HEK293T (cell line): ENCODE data around the gene EFCAB13.

Source experiments
- CTCF ChIA-PET: fragments of 350-600 bp; formaldehyde crosslinking; extraction: SDS; loops from one replicate; lab custom pipeline; 2021; ENCODE audit warnings: antibody characterized with exemption, inconsistent platforms; lab: Yijun Ruan, JAX
- POLR2A ChIA-PET: fragments of 350-600 bp; formaldehyde crosslinking; extraction: SDS; loops from one replicate; lab custom pipeline; 2020; ENCODE audit warnings: antibody characterized with exemption, inconsistent platforms; lab: Yijun Ruan, JAX
- DNase-seq: peaks from one replicate; pipeline ENCODE4 v3.0.0; 2012; ENCODE audit warnings: mixed read lengths; ENCODE audit errors: extremely low spot score
- ARNT ChIP-seq: fragments of 450-650 bp; IDR thresholded peaks from 2 replicates; pipeline ENCODE4 v1.6.1; 2017; ENCODE audit warnings: mild to moderate bottlenecking
- BHLHE40 ChIP-seq: fragments of 450-650 bp; IDR thresholded peaks from 2 replicates; pipeline ENCODE4 v1.6.1; 2016; ENCODE audit warnings: mild to moderate bottlenecking, moderate library complexity, borderline replicate concordance
- CTBP1 ChIP-seq: fragments of 450-650 bp; IDR thresholded peaks from 2 replicates; pipeline ENCODE4 v1.6.1; 2016; ENCODE audit warnings: borderline replicate concordance
- ELF4 ChIP-seq: fragments of 450-650 bp; IDR thresholded peaks from 2 replicates; pipeline ENCODE4 v1.6.1; 2017; ENCODE audit warnings: antibody characterized with exemption
- FOXA1 ChIP-seq: fragments of 450-650 bp; IDR thresholded peaks from 2 replicates; pipeline ENCODE4 v1.6.1; 2016; ENCODE audit warnings: mild to moderate bottlenecking
- FOXK2 ChIP-seq: fragments of 450-650 bp; IDR thresholded peaks from 2 replicates; pipeline ENCODE4 v1.6.1; 2016; ENCODE audit warnings: mild to moderate bottlenecking
- FOXM1 ChIP-seq: fragments of 450-650 bp; IDR thresholded peaks from 2 replicates; pipeline ENCODE4 v1.6.1; 2017; ENCODE audit warnings: mild to moderate bottlenecking, borderline replicate concordance
- HDGF ChIP-seq: fragments of 450-650 bp; IDR thresholded peaks from 2 replicates; pipeline ENCODE4 v1.6.1; 2017; ENCODE audit warnings: antibody characterized with exemption, borderline replicate concordance
- L3MBTL2 ChIP-seq: fragments of 450-650 bp; conservative IDR thresholded peaks from 2 replicates; pipeline ENCODE4 v1.6.1; 2016; ENCODE audit warnings: mild to moderate bottlenecking
- LEF1 ChIP-seq: fragments of 450-650 bp; IDR thresholded peaks from 2 replicates; pipeline ENCODE4 v1.6.1; 2017; ENCODE audit warnings: mild to moderate bottlenecking, borderline replicate concordance
- NFRKB ChIP-seq: fragments of 450-650 bp; IDR thresholded peaks from 2 replicates; pipeline ENCODE4 v1.6.1; 2016; ENCODE audit warnings: mild to moderate bottlenecking, moderate library complexity
- SP1 ChIP-seq: fragments of 450-650 bp; IDR thresholded peaks from 2 replicates; pipeline ENCODE4 v1.6.1; 2017
- SUZ12 ChIP-seq: fragments of 450-650 bp; IDR thresholded peaks from 2 replicates; pipeline ENCODE4 v1.6.1; 2016; ENCODE audit warnings: mild to moderate bottlenecking
- TARDBP ChIP-seq: fragments of 450-650 bp; IDR thresholded peaks from 2 replicates; pipeline ENCODE4 v1.6.1; 2016
- ZNF384 ChIP-seq: fragments of 450-650 bp; IDR thresholded peaks from 2 replicates; pipeline ENCODE4 v1.6.1; 2016
- TF ChIP-seq, protein P1 (sequence below): fragments of 450-650 bp; IDR thresholded peaks from 2 replicates; pipeline ENCODE4 v1.6.1; 2016

The EFCAB13 gene

DNA sequence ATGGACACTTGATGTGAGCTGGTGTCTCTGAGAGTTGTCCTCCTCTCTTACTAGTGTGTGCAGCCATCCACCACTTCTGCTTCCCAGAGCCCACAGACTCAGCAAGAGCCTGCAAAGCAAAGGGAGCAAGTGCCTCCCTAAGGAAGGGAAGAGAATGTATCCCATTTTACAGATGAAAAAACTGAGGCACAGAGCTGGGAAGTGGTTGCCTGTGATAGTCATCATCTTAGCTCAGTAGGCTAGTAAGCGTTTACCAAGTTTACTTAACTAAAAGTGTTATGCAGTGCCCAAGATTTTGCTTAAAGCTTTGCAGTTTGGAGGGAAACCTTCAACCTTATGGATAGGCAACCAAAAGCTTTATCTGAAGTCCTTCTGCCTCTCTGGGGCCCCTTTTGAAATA, 23.0 kb upstream of the EFCAB13 start:
- DNase-seq = no peak
- TF ChIP-seq L3MBTL2 (no peak), FOXM1 (no peak), TARDBP (no peak), FOXK2 (no peak), BHLHE40 (no peak)
- CTCF ChIA-PET = no interaction called here
- POLR2A ChIA-PET = no interaction called here

DNA sequence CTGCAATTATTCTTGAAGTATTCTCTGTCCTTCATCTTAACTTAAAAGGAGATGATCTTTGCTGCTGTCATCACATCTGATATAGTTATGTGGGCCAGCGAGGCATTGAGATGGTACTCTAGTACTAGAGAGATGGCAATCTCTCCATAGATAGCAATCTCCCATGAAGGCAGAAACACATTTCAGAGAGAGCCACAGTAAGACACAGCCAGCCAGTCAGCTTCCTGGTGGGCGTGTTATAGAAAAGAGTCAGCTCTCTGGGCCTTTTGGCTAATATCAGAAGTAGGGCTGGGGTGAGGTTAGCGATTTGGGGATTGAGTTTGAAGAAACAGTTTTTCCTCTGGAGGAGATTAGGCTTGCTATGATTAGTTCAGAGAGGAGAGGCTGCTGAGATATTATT, 22.6 kb upstream of the EFCAB13 start:
- ChIA-PET POLR2A (no interaction called here), CTCF (no interaction called here)
- TF ChIP-seq SP1 = no peak
- TF ChIP-seq FOXA1 = no peak
- TF ChIP-seq ELF4 = no peak
- TF ChIP-seq FOXK2 = no peak
- no peak for TF ChIP-seq HDGF
- TF ChIP-seq LEF1 = no peak
- TF ChIP-seq SUZ12 = no peak
- no peak for DNase-seq

GRCh38 chr17:47301831-47302230, 21.9 kb upstream of the EFCAB13 start:
- ChIA-PET CTCF (no interaction called here), POLR2A (no interaction called here)
- TF ChIP-seq FOXM1 = no peak
- TF ChIP-seq SUZ12 = no peak
- TF ChIP-seq TARDBP = no peak
- TF ChIP-seq FOXK2 = no peak
- TF ChIP-seq ZNF384 = no peak
- TF ChIP-seq ARNT = no peak
- no peak for TF ChIP-seq SP1
- no peak for TF ChIP-seq LEF1
- TF ChIP-seq L3MBTL2 = no peak
- no peak for TF ChIP-seq ELF4
- TF ChIP-seq, protein P1, sequence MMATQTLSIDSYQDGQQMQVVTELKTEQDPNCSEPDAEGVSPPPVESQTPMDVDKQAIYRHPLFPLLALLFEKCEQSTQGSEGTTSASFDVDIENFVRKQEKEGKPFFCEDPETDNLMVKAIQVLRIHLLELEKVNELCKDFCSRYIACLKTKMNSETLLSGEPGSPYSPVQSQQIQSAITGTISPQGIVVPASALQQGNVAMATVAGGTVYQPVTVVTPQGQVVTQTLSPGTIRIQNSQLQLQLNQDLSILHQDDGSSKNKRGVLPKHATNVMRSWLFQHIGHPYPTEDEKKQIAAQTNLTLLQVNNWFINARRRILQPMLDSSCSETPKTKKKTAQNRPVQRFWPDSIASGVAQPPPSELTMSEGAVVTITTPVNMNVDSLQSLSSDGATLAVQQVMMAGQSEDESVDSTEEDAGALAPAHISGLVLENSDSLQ = no peak
- TF ChIP-seq NFRKB = no peak
- DNase-seq = no peak

GRCh38 chr17:47304186-47304585, 19.6 kb upstream of the EFCAB13 start:
- POLR2A ChIA-PET = no interaction called here
- no peak for DNase-seq
- no peak for TF ChIP-seq ELF4
- TF ChIP-seq LEF1 = no peak
- no peak for TF ChIP-seq TARDBP
- no peak for TF ChIP-seq ZNF384
- no peak for TF ChIP-seq ARNT
- CTCF ChIA-PET = no interaction called here

- DNase-seq = no peak
- CTCF ChIA-PET = interaction anchor here (0.6 kb wide), 2 partner anchors 33 to 945 kb away, joined by 3 to 4 read pairs; no protein-coding TSS in a partner anchor
- POLR2A ChIA-PET = no interaction called here
- TF ChIP-seq L3MBTL2 (no peak), HDGF (no peak), ZNF384 (no peak), NFRKB (no peak), CTBP1 (no peak), FOXA1 (no peak), FOXM1 (no peak), FOXK2 (no peak), TARDBP (no peak), SUZ12 (no peak), SP1 (no peak), ELF4 (no peak), BHLHE40 (no peak)
- TF ChIP-seq, protein P1 = no peak
Observed at GRCh38 chr17:47305302-47305923, 18.3 kb upstream of the EFCAB13 start.

DNA sequence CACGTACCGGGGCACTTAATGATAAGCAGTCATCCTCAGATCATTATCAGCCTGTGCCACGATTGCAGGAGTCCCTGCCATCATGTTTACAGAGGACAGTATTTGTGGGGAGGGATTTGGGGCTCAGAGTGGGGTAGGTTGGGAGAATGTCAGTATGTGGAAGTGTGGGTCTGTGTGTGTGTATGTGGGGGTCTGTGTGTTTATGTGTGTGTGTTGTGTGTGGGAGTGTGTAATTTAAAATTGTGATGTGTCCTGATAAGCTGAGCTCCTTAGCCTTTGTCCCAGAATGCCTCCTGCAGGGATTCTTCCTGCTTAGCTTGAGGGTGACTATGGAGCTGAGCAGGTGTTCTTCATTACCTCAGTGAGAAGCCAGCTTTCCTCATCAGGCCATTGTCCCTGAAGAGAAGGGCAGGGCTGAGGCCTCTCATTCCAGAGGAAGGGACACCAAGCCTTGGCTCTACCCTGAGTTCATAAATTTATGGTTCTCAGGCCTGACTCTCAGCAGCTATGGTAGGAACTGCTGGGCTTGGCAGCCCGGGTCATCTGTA, 13.5 kb upstream of the EFCAB13 start:
- CTCF ChIA-PET = no interaction called here
- DNase-seq = no peak
- TF ChIP-seq BHLHE40 = no peak
- no peak for TF ChIP-seq ARNT
- TF ChIP-seq TARDBP = no peak
- TF ChIP-seq SP1 = no peak
- TF ChIP-seq FOXM1 = no peak
- TF ChIP-seq, protein P1 = no peak
- TF ChIP-seq L3MBTL2 = no peak
- no peak for TF ChIP-seq FOXK2
- TF ChIP-seq SUZ12 = no peak
- TF ChIP-seq CTBP1 = no peak
- no peak for TF ChIP-seq ZNF384
- no peak for TF ChIP-seq ELF4
- no peak for TF ChIP-seq LEF1
- TF ChIP-seq FOXA1 = no peak
- POLR2A ChIA-PET = interaction anchor here (1.1 kb wide), 1 partner anchor 14 kb away, joined by 3 read pairs; the partner anchor contains the start of gene EFCAB13

GRCh38 chr17:47311420-47311819, 12.3 kb upstream of the EFCAB13 start:
- ChIA-PET CTCF (no interaction called here), POLR2A (interaction anchor here (1.1 kb wide), 1 partner anchor 13 kb away, joined by 3 read pairs; the partner anchor contains the start of gene EFCAB13)
- TF ChIP-seq TARDBP = no peak
- no peak for TF ChIP-seq BHLHE40
- TF ChIP-seq HDGF = no peak
- no peak for TF ChIP-seq FOXA1
- TF ChIP-seq SP1 = no peak
- TF ChIP-seq, protein P1 = no peak
- no peak for TF ChIP-seq FOXK2
- no peak for TF ChIP-seq NFRKB
- no peak for TF ChIP-seq SUZ12
- TF ChIP-seq ELF4 = no peak
- no peak for TF ChIP-seq FOXM1
- TF ChIP-seq L3MBTL2 = no peak
- no peak for TF ChIP-seq ZNF384
- TF ChIP-seq LEF1 = no peak
- TF ChIP-seq CTBP1 = no peak
- no peak for TF ChIP-seq ARNT
- DNase-seq = no peak
